ENCODE data around the gene PCDHB11.
"Not testable (repeated sequence)": the region's sequence is repeated elsewhere in the genome, so short reads cannot be mapped to it uniquely, and the experiment has no call there.

Gene PCDHB11

DNA sequence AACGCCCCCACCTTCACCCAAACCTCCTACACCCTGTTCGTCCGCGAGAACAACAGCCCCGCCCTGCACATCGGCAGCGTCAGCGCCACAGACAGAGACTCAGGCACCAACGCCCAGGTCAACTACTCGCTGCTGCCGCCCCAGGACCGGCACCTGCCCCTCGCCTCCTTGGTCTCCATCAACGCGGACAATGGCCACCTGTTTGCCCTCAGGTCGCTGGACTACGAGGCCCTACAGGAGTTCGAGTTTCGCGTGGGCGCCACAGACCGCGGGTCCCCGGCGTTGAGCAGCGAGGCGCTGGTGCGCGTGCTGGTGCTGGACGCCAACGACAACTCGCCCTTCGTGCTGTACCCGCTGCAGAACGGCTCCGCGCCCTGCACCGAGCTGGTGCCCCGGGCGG, 25.4 kb downstream of the PCDHB11 start:
- DNase-seq; intact Hi-C loops (cut with DNase I): not testable (repeated sequence)

DNA sequence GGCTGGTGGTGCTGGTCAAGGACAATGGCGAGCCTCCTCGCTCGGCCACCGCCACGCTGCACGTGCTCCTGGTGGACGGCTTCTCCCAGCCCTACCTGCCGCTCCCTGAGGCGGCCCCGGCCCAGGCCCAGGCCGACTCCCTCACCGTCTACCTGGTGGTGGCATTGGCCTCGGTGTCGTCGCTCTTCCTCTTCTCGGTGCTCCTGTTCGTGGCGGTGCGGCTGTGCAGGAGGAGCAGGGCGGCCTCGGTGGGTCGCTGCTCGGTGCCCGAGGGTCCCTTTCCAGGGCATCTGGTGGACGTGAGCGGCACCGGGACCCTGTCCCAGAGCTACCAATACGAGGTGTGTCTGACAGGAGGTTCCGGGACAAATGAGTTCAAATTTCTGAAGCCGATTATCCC, 26.0 kb downstream of the PCDHB11 start:
- DNase-seq; intact Hi-C loops (cut with DNase I): not testable (repeated sequence)

DNA sequence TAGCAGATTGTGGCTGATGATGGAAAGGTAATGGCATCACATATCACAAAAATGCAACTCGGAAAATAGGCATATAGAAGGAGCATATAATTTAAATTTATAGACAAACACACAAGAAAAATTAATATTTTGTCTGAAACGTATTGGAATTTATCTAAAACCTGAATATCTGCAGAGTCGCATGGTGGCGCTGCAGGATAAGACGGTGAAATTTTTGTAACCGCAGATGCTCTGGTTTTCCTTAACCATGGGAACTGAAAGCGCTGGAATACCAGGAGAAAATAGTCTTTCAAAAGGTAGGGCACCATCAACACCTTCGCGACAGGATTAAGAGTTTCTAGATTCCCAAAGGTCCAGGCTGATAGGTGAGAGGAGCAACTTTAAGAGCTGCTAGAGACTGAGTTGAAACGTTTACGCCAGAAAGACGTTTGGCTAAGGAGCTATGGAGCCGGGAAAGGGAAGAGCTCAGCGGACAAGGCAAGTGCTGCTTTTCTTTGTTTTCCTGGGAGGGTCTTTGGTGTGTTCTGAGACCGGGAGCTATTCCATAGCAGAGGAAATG, 34.8 kb downstream of the PCDHB11 start:
- intact Hi-C loops (cut with DNase I), result no loop called here

DNA sequence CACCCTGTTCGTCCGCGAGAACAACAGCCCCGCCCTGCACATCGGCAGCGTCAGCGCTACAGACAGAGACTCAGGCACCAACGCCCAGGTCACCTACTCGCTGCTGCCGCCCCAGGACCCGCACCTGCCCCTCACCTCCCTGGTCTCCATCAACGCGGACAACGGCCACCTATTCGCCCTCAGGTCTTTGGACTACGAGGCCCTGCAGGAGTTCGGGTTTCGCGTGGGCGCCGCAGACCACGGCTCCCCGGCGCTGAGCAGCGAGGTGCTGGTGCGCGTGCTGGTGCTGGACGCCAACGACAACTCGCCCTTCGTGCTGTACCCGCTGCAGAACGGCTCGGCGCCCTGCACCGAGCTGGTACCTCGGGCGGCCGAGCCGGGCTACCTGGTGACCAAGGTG, 36.5 kb downstream of the PCDHB11 start:
- intact Hi-C loops (cut with DNase I); DNase-seq: not testable (repeated sequence)

More for the DNA sequence above, 34.8 kb downstream of the PCDHB11 start:
- no peak for DNase-seq

DNA sequence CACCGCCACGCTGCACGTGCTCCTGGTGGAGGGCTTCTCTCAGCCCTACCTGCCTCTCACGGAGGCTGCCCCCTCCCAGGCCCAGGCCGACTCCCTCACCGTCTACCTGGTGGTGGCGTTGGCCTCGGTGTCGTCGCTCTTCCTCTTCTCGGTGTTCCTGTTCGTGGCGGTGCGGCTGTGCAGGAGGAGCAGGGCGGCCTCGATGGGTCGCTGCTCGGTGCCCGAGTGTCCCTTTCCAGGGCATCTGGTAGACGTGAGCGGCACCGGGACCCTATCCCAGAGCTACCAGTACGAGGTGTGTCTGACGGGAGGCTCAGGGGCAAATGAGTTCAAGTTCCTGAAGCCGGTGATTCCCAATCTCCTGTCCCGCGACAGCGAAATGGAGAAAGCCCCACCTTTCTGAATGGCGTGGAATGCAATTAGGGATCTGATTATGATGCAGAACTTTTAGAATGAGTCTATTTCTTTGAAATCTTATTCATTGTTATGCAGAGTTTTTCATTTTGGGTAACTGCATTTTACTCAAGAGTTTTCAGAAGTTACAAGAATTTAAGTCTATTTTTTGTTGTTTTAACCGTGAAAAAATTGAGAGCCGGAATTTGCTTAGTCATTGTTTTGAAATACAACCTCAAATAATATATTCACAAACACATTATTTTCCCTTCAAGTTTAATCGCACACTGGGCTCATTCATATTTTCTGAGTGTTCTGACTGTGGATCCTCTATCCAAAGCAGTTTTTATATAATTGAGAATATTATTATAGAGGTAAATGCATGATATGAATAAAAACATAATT, 37.3 kb downstream of the PCDHB11 start:
- intact Hi-C loops (cut with DNase I), result no loop called here
- DNase-seq, result no peak

DNA sequence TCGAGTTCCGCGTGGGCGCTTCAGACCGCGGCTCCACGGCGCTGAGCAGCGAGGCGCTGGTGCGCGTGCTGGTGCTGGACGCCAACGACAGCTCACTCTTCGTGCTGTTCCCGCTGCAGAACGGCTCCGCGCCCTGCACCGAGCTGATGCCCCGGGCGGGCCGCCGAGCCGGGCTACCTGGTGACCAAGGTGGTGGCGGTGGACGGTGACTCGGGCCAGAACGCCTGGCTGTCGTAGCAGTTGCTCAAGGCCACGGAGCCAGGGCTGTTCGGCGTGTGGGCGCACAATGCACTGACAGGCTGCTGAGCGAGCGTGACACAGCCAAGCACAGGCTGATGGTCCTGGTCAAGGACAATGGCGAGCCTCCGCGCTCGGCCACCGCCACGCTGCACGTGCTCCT, 42.1 kb downstream of the PCDHB11 start:
- intact Hi-C loops (cut with DNase I), result no loop called here
- DNase-seq, result no peak

- peak in 38 of 42 donors; percentile 10 to 83 (median 49) for DNase-seq
- intact Hi-C loops (cut with DNase I), result no loop called here
Observed at GRCh38 chr5:141245250-141245717, 45.9 kb downstream of the PCDHB11 start, which contains the start of gene PCDHB15. PCDHB15 (plus strand) TSS chr5:141245395; CDS start chr5:141245579, 184 bp downstream.

- intact Hi-C loops (cut with DNase I); DNase-seq: not testable (repeated sequence)
Observed at GRCh38 chr5:141246971-141247370, 47.5 kb downstream of the PCDHB11 start.

DNA sequence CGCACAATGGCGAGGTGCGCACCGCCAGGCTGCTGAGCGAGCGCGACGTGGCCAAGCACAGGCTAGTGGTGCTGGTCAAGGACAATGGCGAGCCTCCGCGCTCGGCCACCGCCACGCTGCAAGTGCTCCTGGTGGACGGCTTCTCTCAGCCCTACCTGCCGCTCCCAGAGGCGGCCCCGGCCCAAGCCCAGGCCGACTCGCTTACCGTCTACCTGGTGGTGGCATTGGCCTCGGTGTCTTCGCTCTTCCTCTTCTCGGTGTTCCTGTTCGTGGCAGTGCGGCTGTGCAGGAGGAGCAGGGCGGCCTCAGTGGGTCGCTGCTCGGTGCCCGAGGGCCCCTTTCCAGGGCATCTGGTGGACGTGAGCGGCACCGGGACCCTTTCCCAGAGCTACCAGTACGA, 48.0 kb downstream of the PCDHB11 start:
- DNase-seq; intact Hi-C loops (cut with DNase I): not testable (repeated sequence)

GRCh38 chr5:141250576-141250975, 51.1 kb downstream of the PCDHB11 start:
- intact Hi-C loops (cut with DNase I), result no loop called here
- DNase-seq, result no peak
